GM12875 (cell line): Measurements from ENCODE around the gene PDE2A.

Experiments used
- H3K4me3 ChIP-seq: one replicate; pipeline ENCODE4 v1.5.1; 2011; ENCODE audit warnings: low read depth, low read length, control low read depth
- TF ChIP-seq, protein P1 (sequence below): IDR thresholded peaks from 2 replicates; pipeline ENCODE4 v1.5.1; 2011; ENCODE audit warnings: low read depth, mild to moderate bottlenecking, control low read depth, inconsistent platforms, low read length, moderate library complexity, borderline replicate concordance; ENCODE audit not compliant: insufficient read depth

The PDE2A gene

DNA sequence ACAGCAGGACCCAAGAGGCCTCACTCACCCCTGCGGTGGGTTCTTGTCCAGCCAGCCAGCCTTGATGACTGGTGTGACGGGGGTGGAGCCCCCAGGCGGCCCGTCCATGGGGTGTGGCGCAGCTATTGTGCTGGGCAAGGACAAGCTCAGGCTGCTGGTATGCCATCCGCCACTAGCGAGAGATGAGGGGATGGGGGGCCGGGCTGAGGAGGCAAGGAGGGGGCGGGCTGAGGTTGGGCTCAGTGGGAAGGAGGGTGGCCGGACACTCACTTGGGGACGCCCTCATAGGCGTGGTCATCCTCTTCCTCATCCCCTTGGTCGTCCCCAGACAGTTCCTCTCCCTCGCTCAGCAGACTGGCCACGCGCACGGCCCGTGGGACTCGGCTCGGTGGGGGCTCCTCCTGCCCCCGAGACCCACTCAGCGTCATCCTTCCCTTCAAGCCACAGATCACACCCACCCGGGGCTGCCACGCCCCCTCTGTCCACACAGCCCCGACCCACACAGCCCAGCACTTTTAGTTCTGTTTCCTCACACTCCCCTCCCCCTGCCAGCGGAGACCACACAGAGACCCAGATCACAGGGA lies 38.0 kb upstream of the PDE2A start:
- TF ChIP-seq, protein P1, sequence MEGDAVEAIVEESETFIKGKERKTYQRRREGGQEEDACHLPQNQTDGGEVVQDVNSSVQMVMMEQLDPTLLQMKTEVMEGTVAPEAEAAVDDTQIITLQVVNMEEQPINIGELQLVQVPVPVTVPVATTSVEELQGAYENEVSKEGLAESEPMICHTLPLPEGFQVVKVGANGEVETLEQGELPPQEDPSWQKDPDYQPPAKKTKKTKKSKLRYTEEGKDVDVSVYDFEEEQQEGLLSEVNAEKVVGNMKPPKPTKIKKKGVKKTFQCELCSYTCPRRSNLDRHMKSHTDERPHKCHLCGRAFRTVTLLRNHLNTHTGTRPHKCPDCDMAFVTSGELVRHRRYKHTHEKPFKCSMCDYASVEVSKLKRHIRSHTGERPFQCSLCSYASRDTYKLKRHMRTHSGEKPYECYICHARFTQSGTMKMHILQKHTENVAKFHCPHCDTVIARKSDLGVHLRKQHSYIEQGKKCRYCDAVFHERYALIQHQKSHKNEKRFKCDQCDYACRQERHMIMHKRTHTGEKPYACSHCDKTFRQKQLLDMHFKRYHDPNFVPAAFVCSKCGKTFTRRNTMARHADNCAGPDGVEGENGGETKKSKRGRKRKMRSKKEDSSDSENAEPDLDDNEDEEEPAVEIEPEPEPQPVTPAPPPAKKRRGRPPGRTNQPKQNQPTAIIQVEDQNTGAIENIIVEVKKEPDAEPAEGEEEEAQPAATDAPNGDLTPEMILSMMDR, result no peak
- H3K4me3 ChIP-seq, result no peak overlapping the region

DNA sequence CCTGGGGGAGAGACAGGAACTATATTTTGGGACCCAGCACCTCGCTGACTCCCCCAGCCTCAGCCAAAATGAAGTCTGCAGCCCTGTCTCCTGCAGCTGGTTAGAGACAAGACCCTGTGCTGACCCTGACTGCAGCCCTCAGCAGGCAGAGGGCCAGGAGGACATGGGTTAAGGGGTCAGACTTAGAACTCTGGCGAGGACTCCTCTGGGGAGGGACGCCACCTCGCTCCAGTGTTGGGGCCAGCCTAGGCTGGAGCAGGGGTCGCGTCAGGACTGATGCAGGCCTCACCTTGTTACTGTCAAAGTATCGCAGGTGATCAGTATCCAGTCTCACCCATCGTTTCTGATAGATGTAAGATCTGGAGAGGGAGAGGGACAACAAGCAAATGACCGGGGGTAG lies 36.9 kb upstream of the PDE2A start:
- no peak overlapping the region for H3K4me3 ChIP-seq
- TF ChIP-seq, protein P1, result no peak

DNA sequence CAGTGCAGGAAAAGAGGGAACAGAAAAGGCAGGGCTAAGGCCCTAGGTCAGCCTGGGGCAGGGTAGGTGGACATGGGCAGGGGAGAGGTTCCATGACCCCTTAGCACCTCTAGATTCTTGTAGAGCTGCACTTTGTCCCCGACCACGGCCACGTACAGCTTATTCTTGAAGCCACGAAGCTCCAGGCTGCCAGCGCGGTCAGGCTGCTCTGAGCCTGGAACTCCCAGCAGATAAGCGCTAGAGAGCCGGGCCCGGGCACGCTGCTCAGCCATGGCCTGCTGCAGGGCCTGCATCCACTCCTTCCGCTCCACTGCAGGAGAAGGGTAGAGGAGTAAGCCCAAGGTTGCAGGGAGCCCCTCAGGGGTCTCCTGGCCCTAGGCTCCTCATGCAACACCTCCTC lies 36.1 kb upstream of the PDE2A start:
- H3K4me3 ChIP-seq, result no peak overlapping the region
- TF ChIP-seq, protein P1, result no peak

DNA sequence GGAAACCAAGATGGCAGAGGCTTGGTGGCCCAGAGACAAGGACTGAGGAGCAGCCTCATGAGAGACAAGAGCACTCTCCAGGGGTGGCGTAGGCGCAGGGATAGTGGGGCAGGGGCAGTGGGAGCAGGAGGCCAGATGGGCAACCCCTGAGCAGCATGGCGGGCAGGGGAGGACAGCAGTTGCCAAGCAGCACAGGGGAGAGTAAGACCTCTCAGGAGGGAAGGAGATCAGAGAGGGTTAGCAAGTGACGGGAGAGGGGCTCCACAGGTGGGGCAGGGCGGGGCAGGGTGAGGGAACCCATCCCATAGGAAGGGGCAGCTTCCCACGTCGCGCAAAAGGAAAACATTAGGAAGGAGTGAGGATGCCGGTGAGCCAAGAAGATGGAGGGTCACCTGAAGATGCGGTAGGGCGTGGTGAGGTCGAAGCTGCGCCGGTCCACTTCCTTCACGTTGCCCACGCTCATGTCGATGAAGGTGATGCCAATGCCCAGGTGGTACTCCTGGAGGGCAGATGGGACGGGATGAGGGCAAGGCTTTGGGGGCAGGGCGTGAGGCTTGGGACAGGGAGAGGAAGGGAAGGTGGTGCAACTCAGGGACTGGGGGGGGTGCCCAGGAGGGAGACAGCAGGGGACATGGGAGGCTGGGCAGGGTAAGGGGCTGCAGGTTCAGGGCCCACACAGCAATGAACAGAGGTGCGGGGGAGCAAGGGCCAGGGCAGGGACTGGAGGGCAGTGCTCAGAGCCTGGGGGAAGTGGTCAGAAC lies 35.4 kb upstream of the PDE2A start:
- no peak overlapping the region for H3K4me3 ChIP-seq
- TF ChIP-seq, protein P1, result no peak

DNA sequence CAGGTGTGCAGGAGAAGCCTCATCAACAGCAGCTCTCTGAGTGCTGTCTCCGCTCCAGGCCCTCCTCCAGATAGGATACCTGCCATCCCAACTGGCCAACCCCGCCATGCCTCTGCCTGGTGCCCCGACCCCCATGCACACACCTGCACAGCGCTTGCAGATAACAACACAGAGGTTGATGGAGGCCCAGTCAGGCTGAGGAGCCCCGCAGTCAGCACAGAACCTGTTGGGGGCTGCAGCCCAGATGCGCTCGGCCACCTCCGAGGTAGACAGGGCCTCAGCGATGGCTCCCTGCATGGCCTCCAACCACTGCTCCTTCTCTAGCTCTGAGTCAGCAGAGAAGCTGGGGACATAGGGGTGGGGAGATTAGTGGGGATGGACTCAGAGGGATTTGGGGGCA lies 32.8 kb upstream of the PDE2A start:
- TF ChIP-seq, protein P1, result no peak
- no peak overlapping the region for H3K4me3 ChIP-seq

DNA sequence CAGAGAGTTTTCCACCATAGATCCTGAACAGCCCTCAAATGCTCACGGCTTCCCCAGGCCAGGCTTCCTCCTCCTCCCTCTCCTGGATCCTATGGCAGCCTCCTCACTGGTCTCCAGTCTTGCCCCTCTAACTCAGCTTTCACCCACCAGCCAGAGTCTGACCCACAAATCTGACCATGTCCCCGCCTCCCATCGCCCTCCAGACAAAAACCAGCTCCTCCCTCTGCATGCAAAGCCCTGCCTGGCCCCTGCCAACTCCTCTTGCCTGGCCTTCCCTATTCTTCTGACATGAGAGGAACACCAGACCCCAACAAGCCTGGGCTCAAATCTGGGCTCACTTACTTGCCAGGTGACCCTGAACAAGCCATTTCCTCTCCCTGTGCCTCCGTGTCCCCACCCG lies 32.4 kb upstream of the PDE2A start:
- TF ChIP-seq, protein P1, result no peak
- no peak overlapping the region for H3K4me3 ChIP-seq
